Esophagus squamous epithelium (tissue), 4 donors: ENCODE measurements around the gene HAS3.

ENCODE experiments used
- CTCF ChIP-seq, 6 experiments: fragments of 450-650 bp in 4 of 6; fragments of 200-600 bp in 2 of 6; sonication (generic) in 2 of 6; IDR thresholded peaks; one replicate each; pipeline ENCODE4 v1.5.1; 2016 to 2019; ENCODE audit warnings: antibody characterized with exemption in 6 of 6, mild to moderate bottlenecking in 4 of 6, moderate library complexity in 4 of 6
- POLR2A ChIP-seq, 4 donors: fragments of 450-650 bp; IDR thresholded peaks; one replicate each; pipeline ENCODE4 v1.6.1; 2017; ENCODE audit warnings: antibody characterized with exemption in 4 of 4, mild to moderate bottlenecking in 4 of 4, moderate library complexity in 3 of 4

GRCh38 chr16:69106491-69107315 lies 1.2 kb downstream of the HAS3 start:
- TF ChIP-seq CTCF (IDR thresholded peaks at IDR 0.05) (no peak), POLR2A (IDR thresholded peaks at IDR 0.05) (no peak)
